ENCODE measurements around the gene TUT4.

DNA sequence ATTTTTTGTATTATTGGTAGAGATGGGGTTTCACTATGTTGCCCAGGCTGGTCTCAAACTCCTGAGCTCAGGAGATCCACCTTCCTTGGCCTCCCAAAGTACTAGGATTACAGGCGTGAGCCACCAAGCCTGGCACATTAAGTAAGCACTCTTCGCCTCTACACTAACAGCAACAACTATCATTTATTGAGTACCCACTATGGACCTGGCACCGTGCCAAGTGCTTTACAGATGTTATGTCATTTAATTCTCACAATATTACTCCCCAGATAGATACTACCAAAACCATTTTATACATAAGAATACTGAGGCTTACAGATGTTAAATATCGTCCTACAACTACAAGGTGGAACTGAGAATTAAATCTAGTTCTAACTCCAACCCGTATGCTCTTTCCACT lies 50.1 kb downstream of the TUT4 start:
- TF ChIP-seq, protein P1, sequence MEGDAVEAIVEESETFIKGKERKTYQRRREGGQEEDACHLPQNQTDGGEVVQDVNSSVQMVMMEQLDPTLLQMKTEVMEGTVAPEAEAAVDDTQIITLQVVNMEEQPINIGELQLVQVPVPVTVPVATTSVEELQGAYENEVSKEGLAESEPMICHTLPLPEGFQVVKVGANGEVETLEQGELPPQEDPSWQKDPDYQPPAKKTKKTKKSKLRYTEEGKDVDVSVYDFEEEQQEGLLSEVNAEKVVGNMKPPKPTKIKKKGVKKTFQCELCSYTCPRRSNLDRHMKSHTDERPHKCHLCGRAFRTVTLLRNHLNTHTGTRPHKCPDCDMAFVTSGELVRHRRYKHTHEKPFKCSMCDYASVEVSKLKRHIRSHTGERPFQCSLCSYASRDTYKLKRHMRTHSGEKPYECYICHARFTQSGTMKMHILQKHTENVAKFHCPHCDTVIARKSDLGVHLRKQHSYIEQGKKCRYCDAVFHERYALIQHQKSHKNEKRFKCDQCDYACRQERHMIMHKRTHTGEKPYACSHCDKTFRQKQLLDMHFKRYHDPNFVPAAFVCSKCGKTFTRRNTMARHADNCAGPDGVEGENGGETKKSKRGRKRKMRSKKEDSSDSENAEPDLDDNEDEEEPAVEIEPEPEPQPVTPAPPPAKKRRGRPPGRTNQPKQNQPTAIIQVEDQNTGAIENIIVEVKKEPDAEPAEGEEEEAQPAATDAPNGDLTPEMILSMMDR (IDR thresholded peaks at IDR 0.05), result no peak
- no peak for TF ChIP-seq POLR2A (IDR thresholded peaks at IDR 0.05)

Data from breast epithelium (tissue), 3 donors.